Chondrocyte (in vitro differentiated cells): ENCODE measurements around the gene COBLL1. TPM values are rescaled to one million over a fixed set of nuclear protein-coding genes. Genes with fewer than 3 reads are reported as not detected.

Experiments
- DNase-seq: peaks from one replicate; pipeline ENCODE4 v3.0.0; 2021; ENCODE audit warnings: mixed read lengths, low spot score
- H3K27ac Mint-ChIP-seq: one replicate; pipeline ENCODE4 v1.8.0; 2021; ENCODE audit warnings: mild to moderate bottlenecking, moderate library complexity, mixed read lengths; ENCODE audit not compliant: unreplicated experiment
- H3K27me3 Mint-ChIP-seq: 2 replicates; pipeline ENCODE4 v1.8.0; 2021; ENCODE audit warnings: low read depth, mixed read lengths
- H3K36me3 Mint-ChIP-seq: 2 replicates; pipeline ENCODE4 v1.8.0; 2021; ENCODE audit warnings: low read depth, mixed read lengths
- H3K4me1 Mint-ChIP-seq: 2 replicates; pipeline ENCODE4 v1.8.0; 2021; ENCODE audit warnings: low read depth, mild to moderate bottlenecking, mixed read lengths
- H3K4me3 Mint-ChIP-seq: one replicate; pipeline ENCODE4 v1.8.0; 2021; ENCODE audit warnings: mild to moderate bottlenecking, moderate library complexity, mixed read lengths; ENCODE audit not compliant: unreplicated experiment
- H3K9me3 Mint-ChIP-seq: 2 replicates; pipeline ENCODE4 v1.8.0; 2021; ENCODE audit warnings: low read depth, mixed read lengths
- total RNA-seq: library from RNA; stranded (reverse); gene quantifications from 3 replicates; pipeline ENCODE4 v1.2.1, GENCODE V29; 2021
- TF ChIP-seq, protein P1 (sequence below): fragments of 200-600 bp; sonication (generic); IDR thresholded peaks from 2 replicates; pipeline ENCODE4 v1.5.0; 2021; ENCODE audit warnings: antibody characterized with exemption, mild to moderate bottlenecking, moderate library complexity

The COBLL1 gene
- total RNA-seq, 1 donor from 2014 or later, result 43.7 TPM

DNA sequence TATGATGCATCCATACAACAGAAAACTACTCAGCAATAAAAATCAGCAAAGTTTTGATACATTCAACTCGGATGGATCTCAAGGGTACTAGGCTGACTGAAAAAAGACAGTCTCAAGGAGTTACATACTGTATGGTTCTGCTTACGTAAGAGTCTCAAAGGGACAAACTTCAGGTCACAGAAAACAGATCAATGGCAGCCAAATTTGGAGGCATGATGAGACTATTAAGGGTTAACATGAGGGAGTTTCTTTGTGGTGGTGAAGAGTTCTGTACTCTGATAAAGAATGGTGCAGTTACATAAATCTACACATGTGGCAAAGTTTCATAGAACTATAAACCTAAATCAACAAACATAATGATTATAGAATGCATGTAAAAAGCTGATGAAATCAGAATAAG, 81.4 kb downstream of the COBLL1 start:
- H3K9me3 Mint-ChIP-seq, result no peaks in the 10 kb centered on the region
- no peak for DNase-seq
- no peak overlapping the region for H3K4me3 Mint-ChIP-seq
- no peaks in the 10 kb centered on the region for H3K27me3 Mint-ChIP-seq
- no peak overlapping the region for H3K27ac Mint-ChIP-seq
- TF ChIP-seq, protein P1, sequence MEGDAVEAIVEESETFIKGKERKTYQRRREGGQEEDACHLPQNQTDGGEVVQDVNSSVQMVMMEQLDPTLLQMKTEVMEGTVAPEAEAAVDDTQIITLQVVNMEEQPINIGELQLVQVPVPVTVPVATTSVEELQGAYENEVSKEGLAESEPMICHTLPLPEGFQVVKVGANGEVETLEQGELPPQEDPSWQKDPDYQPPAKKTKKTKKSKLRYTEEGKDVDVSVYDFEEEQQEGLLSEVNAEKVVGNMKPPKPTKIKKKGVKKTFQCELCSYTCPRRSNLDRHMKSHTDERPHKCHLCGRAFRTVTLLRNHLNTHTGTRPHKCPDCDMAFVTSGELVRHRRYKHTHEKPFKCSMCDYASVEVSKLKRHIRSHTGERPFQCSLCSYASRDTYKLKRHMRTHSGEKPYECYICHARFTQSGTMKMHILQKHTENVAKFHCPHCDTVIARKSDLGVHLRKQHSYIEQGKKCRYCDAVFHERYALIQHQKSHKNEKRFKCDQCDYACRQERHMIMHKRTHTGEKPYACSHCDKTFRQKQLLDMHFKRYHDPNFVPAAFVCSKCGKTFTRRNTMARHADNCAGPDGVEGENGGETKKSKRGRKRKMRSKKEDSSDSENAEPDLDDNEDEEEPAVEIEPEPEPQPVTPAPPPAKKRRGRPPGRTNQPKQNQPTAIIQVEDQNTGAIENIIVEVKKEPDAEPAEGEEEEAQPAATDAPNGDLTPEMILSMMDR, result no peak
- H3K36me3 Mint-ChIP-seq, result no peaks in the 10 kb centered on the region
- H3K4me1 Mint-ChIP-seq, result peaks cover 30% of the 10 kb centered on the region

DNA sequence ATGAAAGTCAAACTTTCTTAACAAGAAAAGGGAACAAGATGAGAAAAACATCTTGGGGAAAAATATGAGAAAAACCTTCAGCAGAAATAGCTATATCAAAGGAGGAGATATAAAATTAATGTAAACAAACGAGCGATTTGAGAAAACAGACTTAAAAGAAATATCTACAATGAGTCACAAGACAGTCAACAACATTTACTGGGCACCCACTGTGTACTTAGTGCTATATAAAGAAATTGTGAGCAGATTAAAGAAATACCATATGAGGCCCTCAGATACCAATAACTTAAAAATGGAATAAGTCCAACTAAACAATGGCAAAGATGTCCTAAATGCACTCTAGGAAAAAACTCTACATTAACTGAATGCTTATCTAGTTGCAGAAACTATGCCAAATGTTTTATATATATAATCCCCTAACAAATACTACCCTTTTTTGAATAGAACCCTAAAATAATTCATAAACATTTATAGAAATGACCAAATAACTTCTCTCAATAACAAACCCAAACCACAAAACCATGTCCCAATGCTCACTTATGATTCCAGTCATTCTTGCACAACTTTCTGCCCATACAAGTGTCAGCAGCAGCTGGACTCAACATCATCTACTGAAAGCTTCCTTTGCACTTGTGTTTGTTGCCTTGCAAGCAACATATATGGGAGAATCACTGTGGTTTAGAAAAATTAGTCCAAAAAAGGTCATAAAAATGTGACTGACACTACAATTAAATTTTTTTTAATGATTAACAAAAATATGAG, 83.5 kb downstream of the COBLL1 start:
- Mint-ChIP-seq H3K4me1 (peaks cover 27% of the 10 kb centered on the region), H3K27ac (peak overlapping the region; percentile 56), H3K4me3 (no peak overlapping the region), H3K27me3 (no peaks in the 10 kb centered on the region), H3K9me3 (no peaks in the 10 kb centered on the region), H3K36me3 (peaks cover 2% of the 10 kb centered on the region)
- TF ChIP-seq, protein P1, result no peak
- DNase-seq, result no peak

DNA sequence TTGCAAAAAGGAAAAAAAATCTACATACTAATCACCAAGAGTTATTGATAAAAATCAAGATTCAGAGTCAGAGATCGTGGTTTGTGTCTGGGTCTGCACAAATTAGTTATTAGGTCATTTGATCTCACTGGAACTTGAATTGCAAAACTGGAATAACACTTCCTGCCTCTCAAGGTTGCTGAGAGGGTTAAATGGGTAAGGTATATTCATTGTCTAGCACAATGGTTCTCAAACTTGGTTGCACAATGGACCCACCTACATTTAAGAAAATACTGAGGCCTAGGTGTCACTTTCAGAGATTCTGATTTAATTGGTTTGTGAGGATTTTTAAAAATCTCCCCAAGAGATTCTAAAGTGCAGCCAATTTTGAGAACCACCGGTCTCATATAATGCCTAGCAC, 84.8 kb downstream of the COBLL1 start:
- Mint-ChIP-seq H3K27ac (no peak overlapping the region), H3K4me1 (peaks cover 26% of the 10 kb centered on the region), H3K36me3 (peaks cover 2% of the 10 kb centered on the region), H3K4me3 (no peak overlapping the region), H3K9me3 (no peaks in the 10 kb centered on the region), H3K27me3 (no peaks in the 10 kb centered on the region)
- TF ChIP-seq, protein P1, result no peak
- DNase-seq, result no peak

DNA sequence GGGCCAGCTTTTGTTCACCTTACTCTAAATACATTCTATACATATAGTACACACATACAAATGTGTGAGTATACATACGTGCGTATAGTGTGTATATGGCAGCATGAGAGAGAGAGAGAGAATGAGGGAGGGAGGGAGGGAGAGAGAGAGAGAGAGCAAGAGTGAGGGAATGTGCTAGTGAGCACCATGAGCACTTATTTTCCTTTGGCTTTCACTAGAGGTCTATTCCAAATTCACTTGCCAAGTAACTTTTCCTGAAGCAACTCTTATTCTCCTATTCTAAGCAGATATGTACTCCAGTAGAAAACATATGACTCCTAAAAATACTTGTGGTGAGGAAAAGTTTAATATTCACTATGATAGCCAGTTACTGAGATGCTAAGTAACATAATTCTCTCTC, 85.7 kb downstream of the COBLL1 start:
- TF ChIP-seq, protein P1, result no peak
- H3K4me1 Mint-ChIP-seq, result peaks cover 24% of the 10 kb centered on the region
- no peak overlapping the region for H3K4me3 Mint-ChIP-seq
- no peak overlapping the region for H3K27ac Mint-ChIP-seq
- DNase-seq, result no peak
- H3K27me3 Mint-ChIP-seq, result no peaks in the 10 kb centered on the region
- H3K9me3 Mint-ChIP-seq, result no peaks in the 10 kb centered on the region
- peaks cover 2% of the 10 kb centered on the region for H3K36me3 Mint-ChIP-seq

DNA sequence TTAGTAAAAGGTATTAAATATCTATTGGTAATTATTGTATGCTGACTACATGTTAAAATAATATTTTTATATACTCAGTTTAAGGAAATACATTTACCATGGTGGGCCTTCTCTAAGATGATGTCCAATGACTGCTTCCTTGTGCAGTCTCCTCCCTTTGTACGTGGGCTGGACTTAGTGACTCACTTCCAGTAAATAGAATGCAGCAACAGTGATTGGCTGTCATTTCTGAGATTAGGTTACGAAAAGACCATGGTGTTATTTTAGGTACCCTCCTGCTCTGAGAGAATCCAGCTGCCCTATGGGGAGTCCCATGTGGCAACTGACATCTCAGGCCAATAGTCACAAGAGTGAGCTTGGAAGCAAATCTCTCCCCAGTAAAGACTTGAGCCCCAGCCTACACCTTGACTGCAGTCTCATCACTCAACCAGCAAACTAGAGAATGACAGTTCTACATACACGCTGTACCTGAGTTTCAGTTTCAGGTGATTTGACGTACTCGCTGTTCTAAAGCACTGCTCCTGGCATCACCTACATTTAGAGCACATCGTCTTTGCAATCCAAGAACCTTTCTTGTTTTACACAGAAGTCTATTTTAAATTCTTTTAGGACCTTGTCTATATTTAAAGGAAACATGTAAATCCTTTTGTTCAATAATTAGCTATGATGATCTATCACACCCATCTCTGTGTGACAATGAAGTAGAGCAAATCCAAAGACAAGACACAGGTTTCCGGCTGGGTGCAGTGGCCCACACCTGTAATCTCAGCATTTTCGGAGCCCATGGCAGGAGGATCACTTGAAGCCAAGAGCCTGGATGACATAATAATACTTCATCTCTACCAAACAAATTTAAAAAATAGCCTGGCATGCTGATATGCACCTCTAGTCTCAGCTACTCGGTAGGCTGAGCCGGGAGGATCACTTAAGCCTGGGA, 87.2 kb downstream of the COBLL1 start:
- Mint-ChIP-seq H3K36me3 (peaks cover 2% of the 10 kb centered on the region), H3K9me3 (no peaks in the 10 kb centered on the region), H3K4me1 (peaks cover 24% of the 10 kb centered on the region), H3K4me3 (no peak overlapping the region), H3K27me3 (no peaks in the 10 kb centered on the region), H3K27ac (no peak overlapping the region)
- no peak for DNase-seq
- TF ChIP-seq, protein P1, result no peak
